GM18873 (cell line): ENCODE measurements around the gene EFCAB7.

Experiments
- ATAC-seq: cut with Tn5 transposase; IDR thresholded peaks from one replicate; pipeline ENCODE4 v1.9.1; 2021; ENCODE audit warnings: mild to moderate bottlenecking, moderate library complexity, moderate number of reproducible peaks; ENCODE audit not compliant: unreplicated experiment, low FRiP score

EFCAB7 gene

GRCh38 chr1:63601463-63601862, 78.1 kb downstream of the EFCAB7 start:
- no peak for ATAC-seq

DNA sequence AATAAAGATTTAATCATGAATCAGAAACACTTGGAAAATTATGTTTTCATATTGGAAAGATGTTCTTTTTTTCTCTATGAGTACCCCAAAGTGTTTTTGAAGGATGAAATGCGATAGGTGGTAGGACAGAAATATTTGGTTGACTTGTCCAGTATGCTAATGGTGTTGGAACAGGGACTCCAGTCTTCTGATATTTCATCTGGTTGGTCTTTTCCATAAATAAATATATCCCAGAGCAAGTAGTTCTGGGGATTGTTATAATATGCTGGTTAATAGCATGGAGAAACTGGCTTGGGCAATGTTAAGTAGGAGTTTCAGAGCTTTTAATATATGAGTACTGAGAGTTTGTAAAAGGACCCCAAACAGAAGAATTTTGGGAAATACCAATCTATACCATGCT, 78.6 kb downstream of the EFCAB7 start:
- no peak for ATAC-seq

- no peak for ATAC-seq
Measured at GRCh38 chr1:63602629-63603028, 79.3 kb downstream of the EFCAB7 start.

DNA sequence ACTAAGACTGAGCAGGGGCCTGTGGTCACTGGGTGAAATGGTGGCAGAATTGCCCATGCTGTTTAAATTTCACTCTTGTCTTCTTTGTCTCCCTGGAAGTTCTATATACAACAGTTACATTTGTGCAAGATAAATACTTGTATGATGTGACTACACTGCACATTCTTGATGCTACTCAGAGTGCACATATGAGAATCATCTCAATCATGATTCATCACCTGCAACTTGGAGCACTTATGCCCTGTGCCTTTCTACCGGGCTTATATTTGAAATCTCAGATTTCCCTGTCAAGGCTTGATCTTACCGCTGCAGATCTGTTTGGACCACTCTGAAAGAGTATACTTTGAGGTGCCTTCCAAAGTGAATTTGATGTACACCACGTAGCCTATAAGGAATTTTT, 80.5 kb downstream of the EFCAB7 start:
- ATAC-seq = no peak

DNA sequence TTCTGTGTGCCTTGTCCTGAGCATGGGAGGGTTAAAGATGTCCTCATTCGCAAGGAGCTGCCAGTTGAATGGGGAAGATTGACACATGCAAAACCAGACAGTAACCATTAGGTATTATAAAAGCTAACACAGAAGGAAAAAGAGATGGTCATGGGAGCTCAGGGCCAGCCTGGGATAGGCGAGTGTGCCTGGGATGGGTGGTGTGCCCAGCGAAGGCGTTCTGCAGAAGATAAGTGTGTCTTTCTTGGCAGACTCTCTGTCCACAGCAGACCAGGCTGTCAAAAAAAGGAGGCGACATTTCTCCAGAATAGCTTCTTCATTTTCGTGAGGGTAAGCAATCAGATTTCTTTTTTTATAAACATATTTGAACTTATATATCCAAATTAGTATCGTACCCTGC, 84.0 kb downstream of the EFCAB7 start:
- ATAC-seq = no peak

DNA sequence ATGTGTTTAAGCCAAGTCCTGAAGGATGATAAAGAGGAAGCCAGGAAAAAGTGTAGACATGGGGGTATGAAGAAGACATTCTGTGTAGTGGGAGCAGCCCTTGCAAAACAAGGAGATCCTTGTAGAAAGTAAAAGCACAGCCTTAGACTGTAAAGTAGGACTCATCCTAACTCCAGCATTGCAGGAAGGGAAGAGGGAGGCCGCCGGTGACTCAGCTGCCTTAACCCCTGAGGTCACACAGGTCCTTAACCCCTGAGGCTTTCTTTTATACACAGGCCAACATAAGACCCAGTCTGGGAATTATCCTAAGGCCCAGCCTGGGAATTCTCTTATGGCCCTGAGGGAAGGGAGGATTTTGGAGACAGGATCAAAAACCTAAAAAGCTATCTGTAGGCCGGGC, 87.9 kb downstream of the EFCAB7 start:
- ATAC-seq = no peak

DNA sequence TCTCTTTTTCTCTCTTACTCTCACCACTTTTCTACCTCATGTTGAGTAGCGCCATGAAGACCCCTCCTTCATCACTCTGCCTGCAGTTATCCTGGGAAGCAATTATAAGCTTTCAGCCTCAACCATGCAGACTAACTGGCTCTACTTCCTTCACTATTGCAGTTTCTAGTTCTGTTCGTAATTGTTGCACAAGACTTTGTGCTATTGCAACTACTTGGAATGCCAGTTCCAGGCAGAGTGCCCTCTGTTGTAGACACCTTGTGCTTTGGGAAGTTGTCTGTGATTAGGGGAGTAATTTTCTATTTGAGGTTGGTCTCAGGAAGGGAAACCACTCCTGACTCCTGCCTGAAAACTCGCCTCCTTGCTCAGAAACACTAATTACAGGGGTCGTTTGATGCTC, 89.2 kb downstream of the EFCAB7 start:
- ATAC-seq = no peak

DNA sequence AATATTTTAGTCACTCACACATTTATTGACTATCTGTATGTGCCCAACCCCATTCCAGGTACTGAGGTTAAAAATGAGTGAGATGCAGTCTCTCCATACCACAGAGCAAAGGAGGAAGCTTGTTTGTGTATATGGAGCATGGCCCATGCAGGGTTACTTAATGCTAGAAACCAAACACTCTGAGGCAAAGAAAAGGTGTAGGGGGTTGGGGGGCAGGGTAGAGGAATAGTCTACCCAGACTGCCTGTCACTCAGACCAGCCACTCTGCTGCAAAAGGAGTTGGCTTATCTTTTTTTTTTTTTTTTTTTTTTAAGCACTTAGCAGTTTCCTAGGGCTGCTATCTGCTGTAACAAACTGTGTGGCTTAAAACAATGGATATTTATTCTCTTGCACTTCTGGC, 89.6 kb downstream of the EFCAB7 start:
- ATAC-seq = no peak

DNA sequence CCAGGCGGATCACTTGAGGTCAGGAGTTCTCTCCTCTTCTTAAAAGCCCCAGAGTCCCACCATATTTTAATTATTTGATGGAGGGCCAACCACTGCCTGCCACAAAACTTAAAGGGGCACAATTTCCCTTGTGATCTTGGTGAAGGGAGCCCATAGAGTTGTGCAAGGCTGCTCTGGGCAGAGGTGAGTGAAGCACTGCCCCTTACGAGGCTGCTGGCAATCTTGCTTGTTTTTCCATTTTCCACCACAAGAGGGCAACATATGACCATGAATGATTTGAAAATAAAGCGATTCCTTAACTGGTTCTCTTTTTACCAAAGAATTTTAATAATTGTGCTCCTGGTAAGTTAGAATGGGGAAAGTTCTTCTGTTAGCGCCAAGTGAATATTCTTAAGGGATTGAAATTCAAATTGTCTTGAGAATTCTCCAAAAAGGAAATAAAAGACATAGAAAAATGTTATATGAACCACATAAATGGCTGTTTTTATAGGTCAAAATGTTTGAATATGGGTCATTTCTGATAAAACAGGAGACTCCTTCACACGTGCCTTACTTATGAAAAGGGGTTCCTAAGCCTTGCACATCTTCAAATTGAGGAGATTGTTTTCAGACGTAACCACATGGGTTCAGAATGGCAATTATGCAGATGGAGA, 92.6 kb downstream of the EFCAB7 start:
- no peak for ATAC-seq

GRCh38 chr1:63617450-63617849, 94.1 kb downstream of the EFCAB7 start:
- no peak for ATAC-seq

DNA sequence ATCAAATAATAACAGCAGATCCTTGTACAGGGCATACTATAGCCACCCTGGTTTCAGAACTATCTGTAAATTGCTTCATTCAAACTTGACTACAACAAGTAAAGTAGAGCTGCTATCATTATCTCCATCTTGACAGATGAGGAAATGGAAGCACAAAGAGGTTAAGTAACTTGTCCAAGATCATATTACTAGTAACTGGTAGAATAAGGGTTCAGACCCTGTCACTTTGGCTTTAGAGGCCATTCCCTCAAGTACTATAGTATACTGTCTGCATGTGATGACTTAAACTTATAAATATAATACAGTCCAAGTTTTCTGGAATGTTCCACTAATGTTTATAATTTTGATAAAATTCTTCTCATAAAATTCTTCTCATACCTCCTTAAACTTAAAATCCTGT, 94.7 kb downstream of the EFCAB7 start:
- ATAC-seq = no peak

DNA sequence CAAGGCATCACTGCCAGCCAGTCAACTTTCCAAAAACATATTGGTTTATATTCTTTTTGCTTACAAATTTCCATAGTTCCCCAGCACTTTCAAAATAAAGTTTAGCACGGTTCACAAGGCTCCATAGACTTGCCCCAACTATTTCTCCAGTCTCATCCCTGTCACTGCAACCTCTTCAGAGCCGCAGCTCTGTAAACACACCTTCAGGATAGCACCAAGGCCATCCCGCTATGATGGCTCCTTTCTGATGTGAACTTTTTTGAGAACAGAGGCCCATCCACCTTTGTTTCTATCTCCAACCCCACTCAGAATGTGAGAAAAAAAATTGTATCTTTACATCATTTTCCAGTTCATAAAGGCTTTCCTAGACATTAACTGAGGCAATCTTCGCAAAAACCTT, 96.2 kb downstream of the EFCAB7 start:
- no peak for ATAC-seq

- ATAC-seq = no peak
Measured at GRCh38 chr1:63620671-63621070, 97.3 kb downstream of the EFCAB7 start.

- no peak for ATAC-seq
Measured at GRCh38 chr1:63621075-63621474, 97.8 kb downstream of the EFCAB7 start.

- no peak for ATAC-seq
Measured at GRCh38 chr1:63621698-63622097, 98.4 kb downstream of the EFCAB7 start.
